ENCODE results near the gene UBTD2.
A peak's percentile ranks its signal among the peaks of the same experiment; 100 is the strongest.
"Not testable (repeated sequence)": the region's sequence is repeated elsewhere in the genome, so short reads cannot be mapped to it uniquely, and the experiment has no call there.

UBTD2 gene

GRCh38 chr5:172291837-172292236 lies 8.3 kb upstream of the UBTD2 start:
- not testable (repeated sequence) for DNase-seq

GRCh38 chr5:172288465-172288864 lies 4.9 kb upstream of the UBTD2 start:
- DNase-seq, result no peak

- not testable (repeated sequence) for DNase-seq
These were observed 3.6 kb upstream of the UBTD2 start for GRCh38 chr5:172287140-172287539.

GRCh38 chr5:172285226-172286143 lies 1.9 kb upstream of the UBTD2 start:
- DNase-seq, result no peak

GRCh38 chr5:172284611-172284980 lies 1.0 kb upstream of the UBTD2 start:
- no peak for DNase-seq

- peak; percentile 70 to 82 for DNase-seq
These were observed 472 bp upstream of the UBTD2 start for GRCh38 chr5:172283862-172284610.

- DNase-seq, result no peak
These were observed 1.1 kb downstream of the UBTD2 start for GRCh38 chr5:172282272-172283019.

- DNase-seq, result no peak
These were observed 2.2 kb downstream of the UBTD2 start for GRCh38 chr5:172281346-172281745.

- no peak for DNase-seq
These were observed 2.6 kb downstream of the UBTD2 start for GRCh38 chr5:172280929-172281328.

GRCh38 chr5:172280317-172280716 lies 3.2 kb downstream of the UBTD2 start:
- DNase-seq, result no peak

GRCh38 chr5:172278356-172278755 lies 5.2 kb downstream of the UBTD2 start:
- DNase-seq, result no peak

- no peak for DNase-seq
These were observed 7.3 kb downstream of the UBTD2 start for GRCh38 chr5:172276214-172276613.

GRCh38 chr5:172274951-172275753 lies 8.4 kb downstream of the UBTD2 start:
- DNase-seq, result no peak

- DNase-seq, result no peak
These were observed 15.6 kb downstream of the UBTD2 start for GRCh38 chr5:172267943-172268342.

GRCh38 chr5:172266676-172267092 lies 16.9 kb downstream of the UBTD2 start:
- no peak for DNase-seq

- no peak for DNase-seq
These were observed 17.4 kb downstream of the UBTD2 start for GRCh38 chr5:172266071-172266675.

- no peak for DNase-seq
These were observed 18.7 kb downstream of the UBTD2 start for GRCh38 chr5:172264815-172265395.

GRCh38 chr5:172255444-172255843 lies 28.1 kb downstream of the UBTD2 start:
- no peak for DNase-seq

- DNase-seq, result no peak
These were observed 31.1 kb downstream of the UBTD2 start for GRCh38 chr5:172252501-172252900.

GRCh38 chr5:172251419-172251818 lies 32.1 kb downstream of the UBTD2 start:
- no peak for DNase-seq

GRCh38 chr5:172248637-172249036 lies 34.9 kb downstream of the UBTD2 start:
- DNase-seq, result no peak

- no peak for DNase-seq
These were observed 37.9 kb downstream of the UBTD2 start for GRCh38 chr5:172245703-172246125.

Data from SHP77 (cell line).